Measurements from ENCODE around the gene ETV1.

ETV1 gene

GRCh38 chr7:13871008-13871407 is 118.5 kb downstream of the ETV1 start:
- Histone ChIP-seq H3K27me3 (ENCODE audit: insufficient read depth, low read depth) (no peaks in the 10 kb centered on the region), H3K79me2 (ENCODE audit: insufficient read depth, low read depth) (no peaks in the 10 kb centered on the region), H3K9ac (no peak overlapping the region), H3K4me1 (ENCODE audit: low read depth, poor library complexity, severe bottlenecking) (no peaks in the 10 kb centered on the region), H2AFZ (ENCODE audit: low read depth) (no peak overlapping the region), H4K20me1 (ENCODE audit: insufficient read depth) (no peaks in the 10 kb centered on the region), H3K27ac (no peak overlapping the region), H3K4me2 (no peak overlapping the region), H3K4me3 (IDR thresholded peaks at IDR 0.05; ENCODE audit: insufficient read depth, low read depth, low read length) (no peak overlapping the region), H3K36me3 (ENCODE audit: insufficient read depth) (no peaks in the 10 kb centered on the region)
- TF ChIP-seq, protein P1, sequence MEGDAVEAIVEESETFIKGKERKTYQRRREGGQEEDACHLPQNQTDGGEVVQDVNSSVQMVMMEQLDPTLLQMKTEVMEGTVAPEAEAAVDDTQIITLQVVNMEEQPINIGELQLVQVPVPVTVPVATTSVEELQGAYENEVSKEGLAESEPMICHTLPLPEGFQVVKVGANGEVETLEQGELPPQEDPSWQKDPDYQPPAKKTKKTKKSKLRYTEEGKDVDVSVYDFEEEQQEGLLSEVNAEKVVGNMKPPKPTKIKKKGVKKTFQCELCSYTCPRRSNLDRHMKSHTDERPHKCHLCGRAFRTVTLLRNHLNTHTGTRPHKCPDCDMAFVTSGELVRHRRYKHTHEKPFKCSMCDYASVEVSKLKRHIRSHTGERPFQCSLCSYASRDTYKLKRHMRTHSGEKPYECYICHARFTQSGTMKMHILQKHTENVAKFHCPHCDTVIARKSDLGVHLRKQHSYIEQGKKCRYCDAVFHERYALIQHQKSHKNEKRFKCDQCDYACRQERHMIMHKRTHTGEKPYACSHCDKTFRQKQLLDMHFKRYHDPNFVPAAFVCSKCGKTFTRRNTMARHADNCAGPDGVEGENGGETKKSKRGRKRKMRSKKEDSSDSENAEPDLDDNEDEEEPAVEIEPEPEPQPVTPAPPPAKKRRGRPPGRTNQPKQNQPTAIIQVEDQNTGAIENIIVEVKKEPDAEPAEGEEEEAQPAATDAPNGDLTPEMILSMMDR (conservative IDR thresholded peaks at IDR 0.05; ENCODE audit: low read depth, low read length) = no peak

GRCh38 chr7:13860734-13861133 is 128.7 kb downstream of the ETV1 start:
- TF ChIP-seq, protein P1 (conservative IDR thresholded peaks at IDR 0.05; ENCODE audit: low read depth, low read length) = no peak
- Histone ChIP-seq H3K4me3 (IDR thresholded peaks at IDR 0.05; ENCODE audit: insufficient read depth, low read depth, low read length) (no peak overlapping the region), H3K27me3 (ENCODE audit: insufficient read depth, low read depth) (no peaks in the 10 kb centered on the region), H3K9ac (no peak overlapping the region), H3K36me3 (ENCODE audit: insufficient read depth) (no peaks in the 10 kb centered on the region), H3K4me2 (no peak overlapping the region), H3K79me2 (ENCODE audit: insufficient read depth, low read depth) (no peaks in the 10 kb centered on the region), H3K4me1 (ENCODE audit: low read depth, poor library complexity, severe bottlenecking) (no peaks in the 10 kb centered on the region), H4K20me1 (ENCODE audit: insufficient read depth) (no peaks in the 10 kb centered on the region), H2AFZ (ENCODE audit: low read depth) (no peak overlapping the region), H3K27ac (no peak overlapping the region)

- TF ChIP-seq, protein P1 (conservative IDR thresholded peaks at IDR 0.05; ENCODE audit: low read depth, low read length) = no peak
- no peak overlapping the region for H3K4me2 ChIP-seq
- no peak overlapping the region for H3K4me3 ChIP-seq (IDR thresholded peaks at IDR 0.05; ENCODE audit: insufficient read depth, low read depth, low read length)
- H3K27me3 ChIP-seq (ENCODE audit: insufficient read depth, low read depth) = no peaks in the 10 kb centered on the region
- no peaks in the 10 kb centered on the region for H4K20me1 ChIP-seq (ENCODE audit: insufficient read depth)
- H3K4me1 ChIP-seq (ENCODE audit: low read depth, poor library complexity, severe bottlenecking) = no peaks in the 10 kb centered on the region
- no peaks in the 10 kb centered on the region for H3K36me3 ChIP-seq (ENCODE audit: insufficient read depth)
- no peak overlapping the region for H2AFZ ChIP-seq (ENCODE audit: low read depth)
- H3K79me2 ChIP-seq (ENCODE audit: insufficient read depth, low read depth) = no peaks in the 10 kb centered on the region
- no peak overlapping the region for H3K9ac ChIP-seq
- no peak overlapping the region for H3K27ac ChIP-seq
Measured at GRCh38 chr7:13856012-13856411, 133.5 kb downstream of the ETV1 start.

DNA sequence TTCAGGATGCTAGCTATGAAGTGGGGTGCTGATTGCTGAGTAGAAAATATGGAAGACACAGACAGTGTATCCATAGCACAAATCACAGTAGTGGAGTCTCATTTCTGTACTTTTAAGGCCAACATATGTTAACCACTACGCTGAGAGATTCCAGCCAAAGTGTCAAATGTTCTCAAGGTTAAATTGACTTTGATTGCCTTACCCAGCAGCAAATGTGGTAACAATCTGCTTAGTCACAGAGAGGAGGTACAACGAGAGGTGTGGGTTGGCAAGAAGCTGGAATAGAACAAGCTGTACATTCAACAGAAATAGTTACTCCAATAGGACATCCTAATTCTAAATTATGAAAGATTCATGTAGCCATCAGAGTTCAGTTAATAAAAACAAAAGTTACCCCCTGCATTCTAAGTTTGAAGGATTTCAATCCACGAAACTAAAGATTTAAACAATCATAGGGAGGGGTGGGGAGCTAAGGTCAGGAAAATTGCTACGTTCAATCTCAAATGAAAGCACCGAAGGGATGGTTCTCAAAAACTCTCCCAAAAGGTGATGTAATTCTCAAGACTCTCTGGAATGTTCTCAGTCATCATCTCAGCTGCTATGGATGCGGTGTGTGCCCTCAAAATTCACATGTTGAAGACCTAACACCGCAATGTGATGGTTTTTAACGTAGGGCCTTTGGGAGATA is 137.0 kb downstream of the ETV1 start:
- peaks cover 17% of the 10 kb centered on the region for H3K4me1 ChIP-seq (ENCODE audit: low read depth, poor library complexity, severe bottlenecking)
- H3K27ac ChIP-seq = no peak overlapping the region
- no peak overlapping the region for H2AFZ ChIP-seq (ENCODE audit: low read depth)
- H3K79me2 ChIP-seq (ENCODE audit: insufficient read depth, low read depth) = no peaks in the 10 kb centered on the region
- TF ChIP-seq, protein P1 (conservative IDR thresholded peaks at IDR 0.05; ENCODE audit: low read depth, low read length) = no peak
- no peak overlapping the region for H3K4me2 ChIP-seq
- H3K4me3 ChIP-seq (IDR thresholded peaks at IDR 0.05; ENCODE audit: insufficient read depth, low read depth, low read length) = no peak overlapping the region
- no peaks in the 10 kb centered on the region for H4K20me1 ChIP-seq (ENCODE audit: insufficient read depth)
- H3K27me3 ChIP-seq (ENCODE audit: insufficient read depth, low read depth) = no peaks in the 10 kb centered on the region
- H3K9ac ChIP-seq = no peak overlapping the region
- no peaks in the 10 kb centered on the region for H3K36me3 ChIP-seq (ENCODE audit: insufficient read depth)

All from KMS-11 (cell line).